RKO (cell line): Measurements from ENCODE around the gene SORBS2.
A peak's percentile ranks its signal among the peaks of the same experiment; 100 is the strongest.

Experiments
- DNase-seq: peaks from one replicate; pipeline ENCODE4 v3.0.0-alpha.2; 2016; ENCODE audit warnings: low spot score

The SORBS2 gene

GRCh38 chr4:185800266-185800945 is 11.6 kb downstream of the SORBS2 start:
- no peak for DNase-seq

GRCh38 chr4:185799442-185799841 is 12.6 kb downstream of the SORBS2 start:
- DNase-seq = no peak

GRCh38 chr4:185797596-185798338 is 14.2 kb downstream of the SORBS2 start:
- DNase-seq = no peak

GRCh38 chr4:185797018-185797417 is 15.0 kb downstream of the SORBS2 start:
- DNase-seq = no peak

- no peak for DNase-seq
These were observed 15.8 kb downstream of the SORBS2 start for GRCh38 chr4:185796176-185796575.

- no peak for DNase-seq
These were observed 17.4 kb downstream of the SORBS2 start for GRCh38 chr4:185794637-185795036.

GRCh38 chr4:185793716-185794115 is 18.3 kb downstream of the SORBS2 start:
- DNase-seq = no peak

GRCh38 chr4:185793116-185793485 is 18.9 kb downstream of the SORBS2 start:
- no peak for DNase-seq

- DNase-seq = peak; percentile 15
These were observed 19.4 kb downstream of the SORBS2 start for GRCh38 chr4:185792384-185793115.

GRCh38 chr4:185787926-185788679 is 23.9 kb downstream of the SORBS2 start:
- no peak for DNase-seq

GRCh38 chr4:185786422-185786821 is 25.6 kb downstream of the SORBS2 start:
- DNase-seq = no peak

- DNase-seq = no peak
These were observed 28.4 kb downstream of the SORBS2 start for GRCh38 chr4:185783574-185783973.

GRCh38 chr4:185782523-185782922 is 29.5 kb downstream of the SORBS2 start:
- peak; percentile 15 for DNase-seq

- no peak for DNase-seq
These were observed 30.3 kb downstream of the SORBS2 start for GRCh38 chr4:185781555-185782215.

GRCh38 chr4:185780472-185780871 is 31.5 kb downstream of the SORBS2 start:
- no peak for DNase-seq

- no peak for DNase-seq
These were observed 32.5 kb downstream of the SORBS2 start for GRCh38 chr4:185779517-185779916.

- DNase-seq = no peak
These were observed 33.7 kb downstream of the SORBS2 start for GRCh38 chr4:185778307-185778706.

GRCh38 chr4:185775792-185776555 is 36.0 kb downstream of the SORBS2 start:
- no peak for DNase-seq

GRCh38 chr4:185774845-185775680 is 36.9 kb downstream of the SORBS2 start:
- DNase-seq = no peak

GRCh38 chr4:185774131-185774653 is 37.8 kb downstream of the SORBS2 start:
- no peak for DNase-seq
